Tongue (tissue), 2 donors: Measurements from ENCODE around the gene TTC9B. TPM values are rescaled to one million over a fixed set of nuclear protein-coding genes. Genes with fewer than 3 reads are reported as not detected.
"Not testable (repeated sequence)": the region's sequence is repeated elsewhere in the genome, so short reads cannot be mapped to it uniquely, and the experiment has no call there.

Source experiments
- DNase-seq: peaks from one replicate; pipeline ENCODE4 v3.0.0-alpha.2; 2015
- total RNA-seq: library from RNA; depleted of rRNA; stranded (reverse); fragments of >200 nt; gene quantifications from one replicate; pipeline ENCODE4 v1.2.3, GENCODE V29; 2014

Gene TTC9B
- total RNA-seq, 1 donor from 2014 or later = not detected

DNA sequence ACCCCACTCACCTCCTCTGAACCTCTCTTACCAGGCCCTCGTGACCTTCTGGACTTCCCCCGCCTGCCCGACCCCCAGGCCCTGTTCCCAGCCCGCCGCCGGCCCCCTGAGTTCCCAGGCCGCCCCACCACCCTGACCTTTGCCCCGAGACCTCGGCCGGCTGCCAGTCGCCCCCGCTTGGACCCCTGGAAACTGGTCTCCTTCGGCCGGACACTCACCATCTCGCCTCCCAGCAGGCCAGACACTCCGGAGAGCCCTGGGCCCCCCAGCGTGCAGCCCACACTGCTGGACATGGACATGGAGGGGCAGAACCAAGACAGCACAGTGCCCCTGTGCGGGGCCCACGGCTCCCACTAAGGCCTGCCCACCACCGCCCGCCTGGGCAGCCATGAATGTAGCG is 3.2 kb downstream of the TTC9B start:
- no peak for DNase-seq

DNA sequence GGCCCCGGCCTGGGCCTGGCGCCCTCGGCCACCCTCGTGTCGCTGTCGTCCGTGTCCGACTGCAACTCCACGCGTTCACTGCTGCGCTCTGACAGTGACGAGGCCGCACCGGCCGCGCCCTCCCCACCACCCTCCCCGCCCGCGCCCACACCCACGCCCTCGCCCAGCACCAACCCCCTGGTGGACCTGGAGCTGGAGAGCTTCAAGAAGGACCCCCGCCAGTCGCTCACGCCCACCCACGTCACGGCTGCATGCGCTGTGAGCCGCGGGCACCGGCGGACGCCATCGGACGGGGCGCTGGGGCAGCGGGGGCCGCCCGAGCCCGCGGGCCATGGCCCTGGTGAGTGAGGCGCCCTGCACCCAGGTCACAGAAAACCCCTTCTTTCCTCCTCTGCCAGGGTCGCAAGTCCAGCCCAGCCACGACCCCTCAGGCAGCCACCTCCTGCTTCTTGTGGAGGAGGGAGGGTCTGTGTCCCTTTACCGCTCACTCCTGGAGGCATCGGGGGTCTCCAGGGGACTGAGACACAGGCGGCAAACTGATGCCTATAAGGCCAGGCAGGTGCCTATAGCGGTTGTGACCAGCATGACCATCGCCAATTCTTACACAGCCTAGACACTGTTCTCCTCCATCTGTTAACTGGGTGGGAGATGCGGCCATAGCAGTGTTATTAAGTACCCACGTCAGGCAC is 4.2 kb downstream of the TTC9B start:
- no peak for DNase-seq

DNA sequence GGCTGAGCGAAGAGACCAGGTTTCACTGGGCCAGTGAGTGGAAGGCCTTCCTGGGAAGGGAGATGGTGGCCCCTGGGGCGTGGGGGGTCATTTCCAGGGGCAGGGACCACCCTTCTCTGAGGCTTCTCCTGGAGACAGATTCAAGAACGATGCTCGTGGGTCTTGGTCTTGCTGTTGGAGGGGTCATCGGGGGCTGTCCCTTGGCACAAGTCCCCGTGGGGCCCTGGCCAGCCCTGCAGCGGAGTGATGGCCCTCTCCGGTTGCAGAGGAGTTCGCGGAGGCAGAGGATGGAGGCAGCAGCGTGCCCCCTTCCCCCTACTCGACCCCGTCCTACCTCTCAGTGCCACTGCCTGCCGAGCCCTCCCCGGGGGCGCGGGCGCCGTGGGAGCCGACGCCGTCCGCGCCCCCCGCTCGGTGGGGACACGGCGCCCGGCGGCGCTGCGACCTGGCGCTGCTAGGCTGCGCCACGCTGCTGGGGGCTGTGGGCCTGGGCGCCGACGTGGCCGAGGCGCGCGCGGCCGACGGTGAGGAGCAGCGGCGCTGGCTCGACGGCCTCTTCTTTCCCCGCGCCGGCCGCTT is 4.8 kb downstream of the TTC9B start:
- DNase-seq = no peak

DNA sequence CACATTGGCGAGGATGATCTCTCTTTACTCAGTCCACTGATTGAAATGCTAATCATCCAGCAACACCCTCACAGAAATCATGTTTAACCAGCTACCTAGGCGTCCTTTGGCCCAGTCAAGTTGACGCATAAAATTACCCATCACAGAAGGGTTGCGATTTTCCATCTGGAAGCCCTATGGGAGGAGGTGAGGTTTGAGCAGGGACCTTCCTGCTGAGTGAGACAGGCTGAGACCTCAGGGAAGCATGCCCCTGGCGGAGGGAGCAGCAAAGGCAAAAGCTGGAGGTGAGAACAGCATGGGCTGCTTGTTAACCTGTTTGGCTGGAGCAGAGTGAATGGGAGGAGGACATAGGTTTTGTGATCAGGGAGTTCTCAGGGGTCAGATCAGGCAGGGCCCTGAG is 7.3 kb downstream of the TTC9B start:
- no peak for DNase-seq

DNA sequence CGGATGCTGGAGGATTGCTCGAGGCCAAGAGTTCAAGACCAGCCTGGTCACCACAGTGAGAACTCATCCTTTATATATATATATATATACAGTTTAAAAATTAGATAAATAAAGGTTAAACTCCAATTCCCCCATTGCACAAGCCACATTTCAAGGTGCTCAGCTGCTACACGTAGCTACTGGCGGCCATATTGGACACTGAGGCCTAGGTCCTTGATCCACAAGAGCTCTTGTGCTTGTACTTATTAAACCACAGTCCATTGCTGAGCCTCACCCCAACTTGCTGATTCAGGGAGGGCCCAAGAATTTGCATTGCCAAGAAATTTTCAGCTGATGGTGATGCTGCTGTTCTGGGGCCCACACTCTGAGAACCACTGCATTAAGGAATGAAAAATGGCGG is 9.6 kb downstream of the TTC9B start:
- no peak for DNase-seq

DNA sequence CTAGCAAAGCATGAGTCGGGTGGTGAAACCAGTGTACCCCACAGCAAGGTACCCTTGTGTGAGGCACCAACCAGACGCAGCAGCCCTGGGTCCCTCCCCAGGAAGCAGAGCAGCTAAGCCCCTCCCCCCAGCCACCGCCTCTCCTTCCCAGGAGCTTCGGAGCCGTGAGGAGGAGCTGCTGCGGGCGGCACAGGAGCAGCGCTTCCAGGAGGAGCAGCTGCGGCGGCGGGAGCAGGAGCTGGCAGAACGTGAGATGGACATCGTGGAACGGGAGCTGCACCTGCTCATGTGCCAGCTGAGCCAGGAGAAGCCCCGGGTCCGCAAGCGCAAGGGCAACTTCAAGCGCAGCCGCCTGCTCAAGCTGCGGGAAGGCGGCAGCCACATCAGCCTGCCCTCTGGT is 12.4 kb downstream of the TTC9B start:
- no peak for DNase-seq

DNA sequence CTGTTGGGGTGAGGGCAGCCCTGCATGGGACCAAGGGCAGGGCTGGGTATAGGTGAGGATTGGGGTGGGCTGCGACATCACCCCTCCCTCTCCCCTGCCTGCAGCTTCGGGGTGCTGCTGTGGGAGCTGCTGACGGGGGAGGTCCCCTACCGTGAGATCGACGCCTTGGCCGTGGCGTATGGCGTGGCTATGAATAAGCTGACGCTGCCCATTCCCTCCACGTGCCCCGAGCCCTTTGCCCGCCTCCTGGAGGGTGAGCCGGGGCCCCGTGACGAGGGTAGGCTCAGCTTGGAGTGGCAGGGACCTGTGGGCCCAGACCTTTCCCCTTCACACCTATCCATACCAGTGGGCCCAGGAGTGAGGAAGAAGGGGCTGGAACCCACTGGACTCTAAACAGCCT is 13.8 kb downstream of the TTC9B start:
- DNase-seq = no peak

DNA sequence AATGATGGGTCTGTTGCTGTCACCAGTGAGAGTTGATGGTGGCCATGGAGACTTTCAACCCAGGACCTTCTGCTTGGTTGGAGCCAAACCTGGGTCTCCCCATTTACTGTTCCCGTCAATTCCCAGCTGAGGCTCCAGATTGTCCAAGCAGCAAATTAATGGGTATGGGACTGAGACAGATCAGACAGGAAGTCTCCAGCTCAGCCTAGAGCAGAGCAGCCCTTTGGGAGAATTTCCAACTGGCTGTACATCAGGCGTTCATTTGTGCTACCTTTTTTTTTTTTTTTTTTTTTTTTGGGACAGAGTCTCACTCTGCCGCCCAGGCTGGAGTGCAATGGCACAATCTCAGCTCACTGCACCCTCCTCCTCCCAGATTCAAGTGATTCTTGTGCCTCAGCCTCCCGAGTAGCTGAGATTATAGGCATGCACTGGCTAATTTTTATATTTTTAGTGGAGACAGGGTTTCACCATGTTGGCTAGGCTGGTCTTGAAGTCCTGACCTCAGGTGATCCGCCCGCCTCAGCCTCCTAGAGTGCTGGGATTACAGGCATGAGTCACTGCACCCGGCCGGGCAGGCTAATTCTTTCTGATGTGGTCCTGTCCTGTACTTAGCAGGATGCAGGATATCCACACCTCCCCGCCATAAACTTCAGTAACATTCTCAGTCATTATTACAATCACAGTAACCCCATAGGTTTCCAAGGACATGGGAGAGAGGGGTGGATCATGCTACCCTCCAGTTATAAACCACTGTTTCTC is 17.7 kb downstream of the TTC9B start:
- DNase-seq = no peak

DNA sequence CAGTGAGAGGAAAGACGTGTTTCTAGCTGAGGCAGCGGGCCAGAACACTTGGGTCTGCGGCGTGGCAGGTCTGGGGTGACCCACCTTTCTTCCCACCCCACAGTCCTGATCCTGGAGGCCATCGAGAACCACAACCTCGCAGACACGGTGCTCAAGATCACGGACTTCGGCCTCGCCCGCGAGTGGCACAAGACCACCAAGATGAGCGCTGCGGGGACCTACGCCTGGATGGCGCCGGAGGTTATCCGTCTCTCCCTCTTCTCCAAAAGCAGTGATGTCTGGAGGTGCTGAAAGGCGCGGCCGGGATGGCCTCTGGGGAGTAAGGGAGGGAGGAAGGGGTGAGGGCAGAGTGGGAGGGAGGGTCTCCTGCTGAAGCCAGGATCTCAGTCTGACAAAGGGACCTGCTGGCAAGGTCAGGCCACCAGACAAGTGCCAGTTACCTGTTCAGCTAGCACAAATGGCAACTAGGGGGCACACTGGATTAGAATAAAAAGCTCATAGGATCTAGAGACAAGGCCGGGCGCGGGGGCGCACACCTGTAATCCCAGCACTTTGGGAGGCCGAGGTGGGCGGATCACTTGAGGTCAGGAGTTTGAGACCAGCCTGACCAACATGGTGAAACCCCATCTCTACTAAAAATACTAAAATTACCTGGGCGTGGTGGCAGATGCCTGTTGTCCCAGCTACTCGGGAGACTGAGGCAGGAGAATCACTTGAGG is 19.8 kb downstream of the TTC9B start:
- no peak for DNase-seq

DNA sequence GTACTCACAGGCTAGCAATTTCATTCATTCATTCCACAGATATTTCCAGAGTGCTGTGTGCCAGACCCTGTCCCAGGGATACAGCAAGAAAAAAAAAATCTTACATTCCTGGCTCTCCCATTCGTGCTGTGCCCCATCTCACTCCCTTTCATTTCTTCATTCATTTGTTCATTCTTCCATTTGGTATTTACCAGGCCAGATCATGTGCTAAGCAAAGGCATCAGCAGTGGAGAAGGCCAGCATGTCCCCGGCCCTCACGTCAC is 24.7 kb downstream of the TTC9B start:
- no peak for DNase-seq

DNA sequence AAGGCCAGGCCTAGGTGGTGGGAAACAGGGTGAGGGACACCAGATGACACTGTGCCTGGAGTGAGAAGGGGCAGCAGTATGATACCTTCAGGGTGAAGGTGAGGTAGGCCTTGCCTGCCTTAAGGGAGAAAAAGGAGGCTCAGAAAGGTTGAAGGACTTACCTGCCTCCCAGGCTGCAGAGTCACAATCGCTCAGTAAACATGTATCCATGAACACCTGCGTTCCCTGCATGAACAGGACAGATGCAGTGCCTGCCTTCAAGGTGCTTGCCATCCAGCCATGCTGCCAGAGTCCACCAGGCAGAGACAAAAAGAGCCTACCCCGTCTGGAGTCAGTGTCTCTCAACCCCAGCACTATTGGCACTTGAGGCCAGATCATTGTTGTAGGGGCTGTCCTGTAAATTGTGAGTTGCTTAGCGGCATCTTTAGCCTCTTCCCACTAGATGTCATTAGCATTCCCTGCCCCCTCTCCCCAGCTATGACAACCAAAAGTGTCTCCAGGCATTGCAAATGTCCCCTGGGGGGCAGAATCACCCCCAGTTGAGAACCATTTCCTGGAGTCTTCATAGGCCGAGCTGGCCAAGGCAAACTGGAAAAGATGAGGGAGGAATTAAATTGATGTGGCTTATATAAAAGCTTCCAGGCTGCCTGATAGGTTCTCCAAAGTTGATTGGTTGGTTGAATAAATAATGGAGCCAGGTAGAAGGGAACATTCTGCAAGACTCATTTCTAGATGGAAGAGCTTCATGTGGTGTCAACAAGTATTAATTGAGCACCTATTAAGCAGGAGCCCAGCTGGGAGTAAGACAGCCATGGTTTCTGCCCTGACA is 25.2 kb downstream of the TTC9B start:
- no peak for DNase-seq

DNA sequence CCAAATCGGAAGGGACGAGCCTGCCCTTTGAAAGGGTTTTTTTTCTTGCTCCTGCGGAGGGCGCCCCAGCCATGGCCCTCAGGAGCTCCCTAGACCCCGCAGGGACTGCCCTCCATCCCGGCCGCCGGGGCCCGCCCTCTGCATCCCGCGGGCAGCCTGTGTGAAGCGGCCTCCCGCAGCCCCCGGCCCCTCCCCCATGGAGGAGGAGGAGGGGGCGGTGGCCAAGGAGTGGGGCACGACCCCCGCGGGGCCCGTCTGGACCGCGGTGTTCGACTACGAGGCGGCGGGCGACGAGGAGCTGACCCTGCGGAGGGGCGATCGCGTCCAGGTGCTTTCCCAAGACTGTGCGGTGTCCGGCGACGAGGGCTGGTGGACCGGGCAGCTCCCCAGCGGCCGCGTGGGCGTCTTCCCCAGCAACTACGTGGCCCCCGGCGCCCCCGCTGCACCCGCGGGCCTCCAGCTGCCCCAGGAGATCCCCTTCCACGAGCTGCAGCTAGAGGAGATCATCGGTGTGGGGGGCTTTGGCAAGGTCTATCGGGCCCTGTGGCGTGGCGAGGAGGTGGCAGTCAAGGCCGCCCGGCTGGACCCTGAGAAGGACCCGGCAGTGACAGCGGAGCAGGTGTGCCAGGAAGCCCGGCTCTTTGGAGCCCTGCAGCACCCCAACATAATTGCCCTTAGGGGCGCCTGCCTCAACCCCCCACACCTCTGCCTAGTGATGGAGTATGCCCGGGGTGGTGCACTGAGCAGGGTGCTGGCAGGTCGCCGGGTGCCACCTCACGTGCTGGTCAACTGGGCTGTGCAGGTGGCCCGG is 26.1 kb downstream of the TTC9B start:
- DNase-seq = peak; percentile 20

DNA sequence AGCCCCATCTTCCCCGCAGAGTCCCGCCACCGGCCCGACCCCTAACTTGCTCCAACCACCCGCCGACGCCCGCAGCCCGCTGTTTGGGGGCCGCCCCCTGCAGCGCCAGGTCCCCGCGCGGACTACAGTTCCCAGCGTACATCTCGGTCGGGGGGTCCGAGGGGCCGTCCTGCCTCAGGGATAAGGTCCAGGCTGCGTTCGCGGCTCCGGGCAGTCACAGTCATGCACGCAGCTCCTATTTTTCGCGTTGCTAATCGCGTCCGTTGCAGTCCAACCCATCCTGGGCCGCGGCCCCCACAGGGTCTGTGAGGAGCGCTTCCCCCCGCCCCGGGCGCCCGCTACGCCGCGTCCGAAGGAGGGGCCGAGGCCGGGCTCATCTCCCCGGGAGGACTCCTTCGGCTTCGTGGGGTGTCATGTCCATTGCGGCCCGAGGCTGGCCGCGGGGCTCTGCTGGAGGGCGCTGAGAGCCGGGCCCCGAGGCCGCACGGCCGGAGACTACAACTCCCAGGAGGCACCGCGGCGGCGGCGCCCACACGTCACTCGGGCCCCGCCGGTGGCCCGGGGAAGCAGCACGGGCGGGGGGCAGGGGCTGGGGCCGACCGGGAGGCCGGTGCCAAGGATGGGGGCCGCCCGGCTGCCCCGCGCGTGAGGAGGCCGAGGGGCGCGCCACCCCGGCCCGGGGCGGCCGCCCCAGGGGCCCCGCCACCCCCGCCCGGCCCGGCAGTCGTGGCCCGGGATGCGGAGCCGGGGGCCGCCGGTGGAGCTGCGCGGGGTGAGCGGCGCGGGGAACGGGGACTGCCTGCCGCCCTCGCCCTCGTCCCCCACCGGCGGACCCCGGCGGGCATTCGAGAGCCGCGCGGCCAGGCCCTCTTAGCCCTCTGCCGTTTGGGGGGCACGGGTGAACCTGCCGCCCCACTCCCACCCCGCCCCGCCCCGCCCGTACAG is 27.0 kb downstream of the TTC9B start, which contains the start of gene MAP3K10:
TSS of gene MAP3K10 (plus strand) at position 536 of the 945 bp plus-strand sequence. CDS start 606 bp downstream, outside the sequence.
- peak; percentile 80 for DNase-seq

DNA sequence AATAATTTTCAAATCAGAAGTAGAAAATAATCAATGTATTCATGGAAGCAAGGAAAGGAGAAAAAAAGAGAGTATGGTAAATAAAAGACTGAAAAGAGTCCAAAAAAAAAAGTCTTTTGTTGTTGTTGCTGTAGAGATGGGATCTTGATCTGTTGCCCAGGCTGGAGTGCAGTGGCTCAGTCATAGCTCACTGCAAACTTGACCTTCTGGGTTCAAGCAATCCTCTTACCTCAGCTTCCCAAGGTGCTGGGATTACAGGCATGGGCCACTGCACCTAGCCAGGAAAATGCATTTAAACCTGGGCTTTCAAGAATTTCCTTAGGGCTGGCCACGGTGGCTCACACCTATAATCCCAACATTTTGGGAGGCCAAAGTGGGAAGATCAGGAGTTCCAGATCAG is 33.9 kb downstream of the TTC9B start:
- no peak for DNase-seq

DNA sequence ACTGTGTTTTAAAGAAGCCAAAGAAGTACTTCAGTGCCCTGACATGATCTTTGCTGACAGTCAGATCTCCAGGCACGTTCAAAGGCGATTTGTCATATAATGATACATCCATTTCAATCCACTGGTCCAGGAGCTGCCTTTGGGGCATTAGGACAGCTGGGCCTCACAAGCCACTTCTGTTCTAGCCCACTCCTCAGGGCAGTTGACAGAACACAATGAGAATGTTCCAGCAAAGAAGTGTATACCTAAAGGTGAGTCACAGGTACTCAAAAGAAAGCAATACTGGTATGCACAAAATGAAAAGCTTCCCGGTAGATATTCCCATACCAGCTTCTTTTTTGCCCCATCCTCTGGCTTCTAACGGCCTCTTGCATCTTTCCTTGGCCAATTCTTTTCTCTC is 39.4 kb downstream of the TTC9B start:
- DNase-seq = no peak

DNA sequence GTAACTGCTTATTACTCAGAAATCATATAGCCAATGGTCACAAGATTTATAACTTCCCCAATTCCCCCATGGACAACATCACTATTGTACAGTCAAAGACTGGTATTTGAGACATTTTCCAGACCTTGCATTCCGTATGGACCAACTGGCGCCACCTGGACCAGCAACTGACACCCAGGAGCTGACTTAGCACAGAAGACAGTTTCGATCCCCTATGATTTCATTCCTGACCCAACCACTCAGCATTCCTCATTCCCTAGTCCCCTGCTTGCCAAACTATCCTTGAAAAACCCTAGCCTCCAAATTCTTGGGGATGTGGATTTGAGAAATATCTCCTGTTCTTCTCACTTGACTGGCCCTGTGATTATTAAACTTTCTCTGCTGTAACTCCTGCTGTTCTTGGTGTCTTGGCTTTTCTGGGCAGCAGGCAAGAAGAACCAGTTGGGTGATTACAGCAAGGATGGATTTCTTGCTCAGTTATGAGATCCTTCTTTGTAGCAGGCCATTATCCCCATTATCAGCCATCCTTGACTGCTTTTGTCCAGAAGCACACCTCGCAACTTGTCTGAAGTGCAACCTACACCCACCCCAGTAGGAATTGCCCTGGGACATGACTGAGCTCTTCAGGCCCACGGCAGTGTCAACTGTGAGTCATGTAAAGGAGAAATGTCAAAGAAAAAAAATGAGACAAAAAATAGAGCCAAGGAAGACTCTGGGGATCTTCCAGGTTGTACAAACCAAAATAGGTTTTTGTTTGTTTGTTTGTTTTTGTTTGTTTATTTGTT is 40.7 kb downstream of the TTC9B start:
- DNase-seq = no peak

DNA sequence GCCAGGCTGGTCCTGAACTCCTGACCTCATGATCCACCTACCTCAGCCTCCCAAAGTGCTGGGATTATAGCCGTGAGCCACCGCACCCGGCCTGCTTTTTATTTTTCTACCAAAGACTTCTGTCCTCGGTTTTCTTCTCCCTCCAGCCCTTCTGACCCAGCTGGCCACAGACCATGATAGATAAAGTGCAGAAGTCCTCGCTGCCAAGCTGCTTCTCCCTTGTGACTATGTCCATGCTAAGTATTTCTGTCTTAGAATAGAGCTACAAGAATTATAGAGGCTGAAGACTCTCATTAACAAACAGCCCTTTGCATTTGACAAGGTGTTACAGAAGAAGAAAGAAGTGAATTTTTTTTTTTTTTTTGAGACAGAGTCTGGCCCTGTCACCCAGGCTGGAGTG is 42.4 kb downstream of the TTC9B start:
- DNase-seq = no peak

DNA sequence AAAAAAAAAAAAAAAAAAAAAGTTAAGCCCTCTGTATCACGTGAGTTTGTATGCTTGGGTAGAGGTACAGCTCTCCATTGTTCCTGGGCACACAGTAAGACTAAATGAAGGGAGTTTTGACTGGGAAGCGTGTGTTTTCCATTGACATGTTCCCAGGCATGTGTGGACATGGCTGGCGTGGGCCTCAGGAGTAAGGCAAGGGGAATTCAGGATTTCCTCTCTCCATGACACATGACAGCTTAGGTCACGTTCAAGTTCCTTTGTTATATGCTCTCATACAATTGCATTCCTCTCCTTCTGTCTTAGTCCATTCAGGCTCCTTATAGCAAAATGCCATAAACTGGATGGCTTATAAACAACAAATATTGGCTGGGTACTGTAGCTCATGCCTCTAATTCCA is 44.1 kb downstream of the TTC9B start:
- no peak for DNase-seq

DNA sequence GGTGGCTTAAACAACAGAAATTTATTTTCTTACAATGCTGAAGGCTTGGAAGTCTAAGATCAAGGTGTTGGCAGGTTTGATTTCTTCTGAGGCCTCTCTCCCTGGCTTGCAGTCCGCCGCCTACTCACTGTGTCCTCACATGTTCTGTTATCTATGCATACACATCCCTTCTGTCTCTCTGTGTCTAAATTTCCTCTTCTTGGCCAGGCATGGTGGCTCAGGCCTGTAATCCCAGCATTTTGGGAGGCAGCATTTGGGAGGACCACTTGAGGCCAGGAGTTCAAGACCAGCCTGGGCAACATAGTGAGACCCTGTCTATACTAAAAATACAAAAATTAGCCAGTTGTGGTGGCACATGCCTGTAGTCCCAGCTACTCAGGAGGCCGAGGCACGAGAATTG is 46.9 kb downstream of the TTC9B start:
- DNase-seq = not testable (repeated sequence)
